Thyroid gland (tissue), 4 donors: Measurements from ENCODE around the gene ZBED4. TPM values are rescaled to one million over a fixed set of nuclear protein-coding genes. Genes with fewer than 3 reads are reported as not detected.

Experiments
- DNase-seq, 2 donors: peaks; one replicate each; pipeline ENCODE4 v3.0.0-alpha.2; 2019
- H3K27ac ChIP-seq, 3 donors: fragments of 200-600 bp; sonication (generic); 1 replicate in 2 of 3; 2 replicates in 1 of 3; pipeline ENCODE4 v1.5.1; 2016 to 2019; ENCODE audit warnings: mild to moderate bottlenecking in 1 of 3, moderate library complexity in 1 of 3
- H3K27me3 ChIP-seq: fragments of 200-600 bp; sonication (generic); one replicate; pipeline ENCODE4 v1.5.1; 2019
- H3K36me3 ChIP-seq, 2 donors: fragments of 200-600 bp; sonication (generic); one replicate each; pipeline ENCODE4 v1.5.1; 2016 to 2019
- H3K4me1 ChIP-seq, 2 donors: fragments of 200-600 bp; sonication (generic); one replicate each; pipeline ENCODE4 v1.5.1; 2017 to 2019
- H3K4me3 ChIP-seq, 3 donors: fragments of 200-600 bp; sonication (generic); replicated peaks in 1 of 3; 1 replicate in 2 of 3; 2 replicates in 1 of 3; pipeline ENCODE4 v1.5.1; 2016; ENCODE audit warnings: mild to moderate bottlenecking in 1 of 3
- H3K9me3 ChIP-seq: fragments of 200-600 bp; sonication (generic); one replicate; pipeline ENCODE4 v1.5.1; 2017
- POLR2A ChIP-seq, 2 donors: fragments of 450-650 bp; IDR thresholded peaks; one replicate each; pipeline ENCODE4 v1.6.1; 2017; ENCODE audit warnings: antibody characterized with exemption in 2 of 2, mild to moderate bottlenecking in 2 of 2, moderate library complexity in 1 of 2
- WGBS, 2 donors: methylation state at CpG; one replicate each; pipeline ENCODE4 v1.1.5; 2017; 5-methylcytosine and 5-hydroxymethylcytosine counted together
- intact Hi-C: fragments of 100-400 bp; cut with DNase I; formaldehyde crosslinking; loops from one replicate; pipeline ENCODE4 v1.15.1; 2023
- total RNA-seq, 4 donors: library from RNA; depleted of rRNA; stranded (reverse); fragments of >200 nt; gene quantifications; one replicate each; pipeline ENCODE4 v1.2.3, GENCODE V29; 2016
- TF ChIP-seq, protein P1 (sequence below), 6 experiments: fragments of 200-600 bp in 3 of 6; fragments of 450-650 bp in 3 of 6; sonication (generic) in 3 of 6; IDR thresholded peaks; one replicate each; pipeline ENCODE4 v1.5.1; 2016 to 2019; ENCODE audit warnings: antibody characterized with exemption in 6 of 6, mild to moderate bottlenecking in 2 of 6, inconsistent platforms in 1 of 6, moderate library complexity in 1 of 6

ZBED4 gene
- total RNA-seq, 4 donors from 2014 or later = 9.4 to 15.8 (median 10.1) TPM

DNA sequence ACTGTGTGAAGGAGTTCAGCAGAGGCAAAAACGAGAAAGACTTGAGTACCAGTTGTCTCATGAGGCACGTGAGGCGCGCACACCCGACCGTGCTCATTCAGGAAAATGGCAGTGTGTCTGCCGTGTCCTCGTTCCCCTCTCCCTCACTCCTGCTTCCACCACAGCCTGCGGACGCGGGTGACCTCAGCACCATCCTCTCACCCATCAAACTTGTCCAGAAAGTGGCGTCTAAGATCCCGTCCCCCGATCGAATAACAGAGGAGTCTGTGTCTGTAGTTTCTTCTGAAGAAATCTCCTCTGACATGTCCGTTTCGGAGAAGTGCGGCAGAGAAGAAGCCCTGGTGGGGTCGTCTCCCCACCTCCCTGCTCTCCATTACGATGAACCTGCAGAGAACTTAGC lies 30.4 kb downstream of the ZBED4 start:
- intact Hi-C loops = no loop called here
- Histone ChIP-seq H3K4me3 (no peak overlapping the region), H3K27ac (no peak overlapping the region), H3K36me3 (peaks cover 4 to 24% of the 10 kb centered on the region in 2 donors), H3K27me3 (no peaks in the 10 kb centered on the region), H3K9me3 (no peaks in the 10 kb centered on the region), H3K4me1 (peaks cover 13 to 24% of the 10 kb centered on the region in 2 donors)
- no peak for TF ChIP-seq POLR2A (IDR thresholded peaks at IDR 0.05)
- TF ChIP-seq, protein P1, sequence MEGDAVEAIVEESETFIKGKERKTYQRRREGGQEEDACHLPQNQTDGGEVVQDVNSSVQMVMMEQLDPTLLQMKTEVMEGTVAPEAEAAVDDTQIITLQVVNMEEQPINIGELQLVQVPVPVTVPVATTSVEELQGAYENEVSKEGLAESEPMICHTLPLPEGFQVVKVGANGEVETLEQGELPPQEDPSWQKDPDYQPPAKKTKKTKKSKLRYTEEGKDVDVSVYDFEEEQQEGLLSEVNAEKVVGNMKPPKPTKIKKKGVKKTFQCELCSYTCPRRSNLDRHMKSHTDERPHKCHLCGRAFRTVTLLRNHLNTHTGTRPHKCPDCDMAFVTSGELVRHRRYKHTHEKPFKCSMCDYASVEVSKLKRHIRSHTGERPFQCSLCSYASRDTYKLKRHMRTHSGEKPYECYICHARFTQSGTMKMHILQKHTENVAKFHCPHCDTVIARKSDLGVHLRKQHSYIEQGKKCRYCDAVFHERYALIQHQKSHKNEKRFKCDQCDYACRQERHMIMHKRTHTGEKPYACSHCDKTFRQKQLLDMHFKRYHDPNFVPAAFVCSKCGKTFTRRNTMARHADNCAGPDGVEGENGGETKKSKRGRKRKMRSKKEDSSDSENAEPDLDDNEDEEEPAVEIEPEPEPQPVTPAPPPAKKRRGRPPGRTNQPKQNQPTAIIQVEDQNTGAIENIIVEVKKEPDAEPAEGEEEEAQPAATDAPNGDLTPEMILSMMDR (IDR thresholded peaks at IDR 0.05) = no peak
- no peak for DNase-seq
- WGBS, 2 donors = 95 to 98% methylated on average over 20 of the region's 20 CpGs

DNA sequence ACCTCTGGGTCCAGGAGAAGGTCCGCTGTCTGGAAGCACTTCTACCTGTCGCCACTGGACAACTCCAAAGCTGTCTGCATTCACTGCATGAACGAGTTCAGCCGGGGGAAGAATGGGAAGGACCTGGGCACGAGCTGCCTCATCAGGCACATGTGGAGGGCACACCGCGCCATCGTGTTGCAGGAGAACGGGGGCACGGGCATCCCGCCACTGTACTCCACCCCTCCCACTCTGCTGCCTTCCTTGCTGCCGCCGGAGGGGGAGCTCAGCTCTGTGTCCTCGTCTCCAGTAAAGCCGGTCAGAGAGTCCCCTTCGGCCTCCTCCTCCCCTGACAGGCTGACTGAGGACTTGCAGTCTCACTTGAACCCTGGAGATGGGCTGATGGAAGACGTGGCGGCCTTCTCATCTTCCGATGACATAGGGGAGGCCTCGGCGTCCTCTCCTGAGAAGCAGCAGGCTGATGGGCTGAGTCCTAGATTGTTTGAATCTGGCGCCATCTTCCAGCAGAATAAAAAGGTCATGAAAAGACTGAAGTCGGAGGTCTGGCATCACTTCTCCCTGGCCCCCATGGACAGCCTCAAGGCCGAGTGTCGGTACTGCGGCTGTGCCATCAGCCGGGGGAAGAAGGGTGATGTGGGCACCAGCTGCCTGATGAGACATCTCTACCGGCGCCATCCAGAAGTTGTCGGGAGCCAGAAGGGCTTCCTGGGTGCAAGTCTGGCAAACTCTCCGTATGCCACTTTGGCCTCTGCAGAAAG lies 31.0 kb downstream of the ZBED4 start:
- Histone ChIP-seq H3K4me1 (peaks cover 13 to 28% of the 10 kb centered on the region in 2 donors), H3K4me3 (no peak overlapping the region), H3K27ac (no peak overlapping the region), H3K27me3 (no peaks in the 10 kb centered on the region), H3K9me3 (no peaks in the 10 kb centered on the region), H3K36me3 (peaks cover 4 to 24% of the 10 kb centered on the region in 2 donors)
- TF ChIP-seq POLR2A (IDR thresholded peaks at IDR 0.05) = no peak
- TF ChIP-seq, protein P1 (IDR thresholded peaks at IDR 0.05) = no peak
- WGBS, 2 donors = 93 to 95% methylated on average over 25 to 31 of the region's 31 CpGs
- DNase-seq = no peak
- intact Hi-C loops = no loop called here

DNA sequence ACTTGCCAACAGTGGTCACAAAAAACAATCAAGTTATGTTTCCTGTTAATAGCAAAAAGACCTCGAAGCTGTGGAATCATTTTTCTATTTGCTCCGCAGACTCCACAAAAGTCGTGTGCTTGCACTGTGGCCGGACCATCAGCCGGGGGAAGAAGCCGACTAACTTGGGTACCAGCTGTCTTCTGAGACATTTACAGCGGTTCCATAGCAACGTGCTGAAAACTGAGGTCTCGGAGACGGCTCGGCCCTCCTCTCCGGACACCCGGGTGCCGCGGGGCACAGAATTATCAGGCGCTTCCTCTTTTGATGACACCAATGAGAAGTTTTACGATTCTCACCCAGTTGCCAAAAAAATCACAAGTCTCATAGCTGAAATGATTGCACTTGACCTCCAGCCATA lies 31.6 kb downstream of the ZBED4 start:
- Histone ChIP-seq H3K27me3 (no peaks in the 10 kb centered on the region), H3K27ac (no peak overlapping the region), H3K9me3 (no peaks in the 10 kb centered on the region), H3K4me1 (peaks cover 13 to 25% of the 10 kb centered on the region in 2 donors), H3K36me3 (peaks cover 4 to 24% of the 10 kb centered on the region in 2 donors), H3K4me3 (no peak overlapping the region)
- WGBS, 2 donors = 96 to 98% methylated on average over 13 to 17 of the region's 17 CpGs
- intact Hi-C loops = no loop called here
- TF ChIP-seq, protein P1 (IDR thresholded peaks at IDR 0.05) = no peak
- TF ChIP-seq POLR2A (IDR thresholded peaks at IDR 0.05) = no peak
- no peak for DNase-seq

DNA sequence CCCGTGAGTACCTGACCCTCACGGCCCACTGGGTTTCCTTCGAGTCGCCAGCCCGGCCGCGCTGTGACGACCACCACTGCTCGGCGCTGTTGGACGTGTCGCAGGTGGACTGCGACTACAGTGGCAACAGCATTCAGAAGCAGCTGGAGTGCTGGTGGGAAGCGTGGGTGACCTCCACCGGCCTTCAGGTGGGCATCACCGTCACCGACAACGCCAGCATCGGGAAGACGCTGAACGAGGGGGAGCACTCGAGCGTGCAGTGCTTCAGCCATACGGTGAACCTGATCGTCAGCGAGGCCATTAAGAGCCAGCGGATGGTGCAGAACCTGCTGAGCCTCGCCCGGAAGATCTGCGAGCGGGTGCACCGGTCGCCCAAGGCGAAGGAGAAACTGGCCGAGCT lies 32.2 kb downstream of the ZBED4 start:
- no peak for TF ChIP-seq POLR2A (IDR thresholded peaks at IDR 0.05)
- TF ChIP-seq, protein P1 (IDR thresholded peaks at IDR 0.05) = no peak
- intact Hi-C loops = no loop called here
- Histone ChIP-seq H3K4me3 (no peak overlapping the region), H3K4me1 (peaks cover 13 to 21% of the 10 kb centered on the region in 2 donors), H3K36me3 (peaks cover 4 to 24% of the 10 kb centered on the region in 2 donors), H3K27me3 (no peaks in the 10 kb centered on the region), H3K9me3 (no peaks in the 10 kb centered on the region), H3K27ac (no peak overlapping the region)
- 94 to 98% methylated on average over 14 to 29 of the region's 35 CpGs for WGBS, 2 donors
- DNase-seq = no peak

DNA sequence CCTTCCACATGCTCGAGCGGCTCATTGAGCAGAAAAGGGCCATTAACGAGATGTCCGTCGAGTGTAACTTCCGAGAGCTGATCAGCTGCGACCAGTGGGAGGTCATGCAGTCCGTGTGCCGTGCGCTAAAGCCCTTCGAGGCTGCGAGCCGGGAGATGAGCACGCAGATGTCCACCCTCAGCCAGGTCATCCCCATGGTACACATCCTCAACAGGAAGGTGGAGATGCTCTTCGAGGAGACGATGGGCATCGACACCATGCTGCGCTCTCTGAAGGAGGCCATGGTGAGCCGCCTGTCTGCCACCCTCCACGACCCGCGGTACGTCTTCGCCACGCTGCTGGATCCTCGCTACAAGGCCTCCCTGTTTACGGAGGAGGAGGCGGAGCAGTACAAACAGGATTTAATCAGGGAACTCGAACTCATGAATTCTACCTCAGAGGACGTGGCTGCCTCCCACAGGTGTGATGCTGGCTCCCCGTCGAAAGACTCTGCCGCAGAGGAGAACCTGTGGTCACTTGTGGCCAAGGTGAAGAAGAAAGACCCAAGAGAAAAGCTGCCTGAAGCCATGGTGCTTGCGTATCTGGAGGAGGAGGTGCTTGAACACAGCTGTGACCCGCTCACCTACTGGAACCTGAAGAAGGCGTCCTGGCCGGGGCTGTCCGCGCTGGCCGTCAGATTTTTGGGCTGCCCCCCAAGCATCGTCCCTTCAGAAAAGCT lies 32.9 kb downstream of the ZBED4 start:
- H3K9me3 ChIP-seq = no peaks in the 10 kb centered on the region
- DNase-seq = no peak
- H3K4me3 ChIP-seq = no peak overlapping the region
- TF ChIP-seq, protein P1 (IDR thresholded peaks at IDR 0.05) = no peak
- no peak for TF ChIP-seq POLR2A (IDR thresholded peaks at IDR 0.05)
- intact Hi-C loops = no loop called here
- H3K27me3 ChIP-seq = no peaks in the 10 kb centered on the region
- H3K36me3 ChIP-seq = peaks cover 4 to 24% of the 10 kb centered on the region in 2 donors
- 94 to 98% methylated on average over 29 to 41 of the region's 41 CpGs for WGBS, 2 donors
- no peak overlapping the region for H3K27ac ChIP-seq
- peaks cover 7 to 21% of the 10 kb centered on the region in 2 donors for H3K4me1 ChIP-seq
